GM23248 (cell line): ENCODE measurements around the gene MX1.

Source experiments
- EZH2 ChIP-seq: fragments of 200-600 bp; sonication (generic); IDR thresholded peaks from 2 replicates; pipeline ENCODE4 v1.6.1; 2018; ENCODE audit warnings: antibody characterized with exemption, mild to moderate bottlenecking; ENCODE audit not compliant: insufficient read depth, poor library complexity, severe bottlenecking
- EZH2phosphoT487 ChIP-seq: fragments of 200-600 bp; sonication (generic); IDR thresholded peaks from 2 replicates; pipeline ENCODE4 v1.6.1; 2018; ENCODE audit warnings: antibody characterized with exemption, moderate library complexity, mild to moderate bottlenecking, low read depth; ENCODE audit not compliant: insufficient read depth

GRCh38 chr21:41428311-41428710 lies 2.3 kb downstream of the MX1 start:
- no peak for TF ChIP-seq EZH2
- TF ChIP-seq EZH2phosphoT487 = no peak
